HG03025 (cell line): Measurements from ENCODE around the gene RPL23.

Experiments used
- ATAC-seq: cut with Tn5 transposase; IDR thresholded peaks from one replicate; pipeline ENCODE4 v1.9.1; 2021; ENCODE audit warnings: mild to moderate bottlenecking, moderate library complexity; ENCODE audit not compliant: unreplicated experiment, low FRiP score

Gene RPL23

DNA sequence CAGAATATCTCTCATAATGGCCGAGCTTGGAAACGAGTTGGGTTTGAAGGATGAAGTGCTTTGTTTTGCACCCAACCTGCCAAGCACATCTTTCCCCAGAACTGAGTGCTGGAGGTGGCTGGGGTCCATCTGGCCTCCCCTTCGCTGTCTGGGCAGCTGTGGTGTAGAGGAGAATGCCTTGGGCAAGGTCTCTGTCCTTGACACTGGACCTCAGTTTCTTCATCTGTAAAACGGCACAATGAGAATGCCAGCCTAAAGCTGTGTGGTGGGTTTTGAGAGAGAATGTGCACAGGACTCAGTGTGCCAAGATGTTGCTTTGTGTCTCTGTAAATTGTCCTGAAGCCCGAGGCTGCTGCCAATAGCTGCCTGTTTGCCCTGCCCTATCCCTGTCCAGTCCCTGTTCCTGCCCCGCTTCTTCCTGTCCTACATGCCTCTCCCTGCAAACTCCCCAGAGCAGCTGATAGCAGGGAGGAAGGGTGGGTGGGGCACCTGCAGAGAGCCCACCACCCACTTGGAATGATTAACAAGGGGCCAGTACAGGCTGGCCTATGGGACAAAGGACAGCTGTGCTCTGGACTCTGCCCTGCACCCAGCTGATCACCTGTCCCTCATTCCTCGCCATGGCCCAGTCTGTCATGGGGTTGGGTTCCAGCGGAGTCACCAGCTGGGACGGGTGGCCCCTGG, 31.7 kb upstream of the RPL23 start:
- no peak for ATAC-seq

DNA sequence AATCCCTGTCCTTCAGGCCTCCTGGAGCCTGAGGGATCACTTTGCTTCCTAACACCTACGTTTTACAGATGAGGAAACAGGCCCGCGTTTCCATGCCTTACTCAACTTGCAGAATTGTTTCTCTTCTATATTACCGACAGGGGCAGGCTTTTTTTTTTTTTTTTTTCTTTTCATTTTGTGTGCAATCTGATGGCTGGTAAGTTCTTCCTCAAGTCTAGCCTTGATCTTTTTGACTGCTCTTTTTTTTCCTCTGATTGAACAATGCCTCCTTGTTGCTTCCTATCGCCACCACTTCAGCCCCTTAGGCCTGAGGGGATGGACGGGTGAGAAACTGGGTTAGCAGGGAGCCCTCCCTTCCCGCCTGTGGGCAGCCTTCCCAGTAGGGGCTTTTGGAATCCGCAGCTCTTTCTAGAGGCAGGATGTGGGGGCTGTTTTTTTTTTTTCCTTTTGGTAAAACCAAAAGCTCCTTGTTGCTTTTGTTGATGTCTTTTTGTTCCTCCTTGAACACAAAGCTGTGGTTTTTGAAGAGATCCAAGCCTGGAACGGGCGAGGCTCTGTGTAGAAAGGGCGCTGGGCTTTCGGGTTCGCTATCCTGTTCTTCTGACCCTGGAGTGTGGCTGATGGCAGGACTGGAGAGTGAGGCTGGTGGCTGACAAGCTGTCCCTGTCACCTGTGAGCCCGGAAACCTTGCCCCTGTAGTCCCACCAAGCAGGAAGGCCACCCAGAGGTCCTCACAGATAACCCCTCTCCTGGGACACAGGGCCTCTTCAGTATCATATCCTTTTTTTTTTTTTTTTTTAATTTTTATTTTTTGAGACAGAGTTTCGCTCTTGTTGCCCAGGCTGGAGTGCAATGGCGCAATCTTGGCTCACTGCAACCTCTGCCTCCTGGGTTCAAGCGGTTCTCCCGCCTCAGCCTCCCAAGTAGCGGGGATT, 30.3 kb upstream of the RPL23 start:
- no peak for ATAC-seq

DNA sequence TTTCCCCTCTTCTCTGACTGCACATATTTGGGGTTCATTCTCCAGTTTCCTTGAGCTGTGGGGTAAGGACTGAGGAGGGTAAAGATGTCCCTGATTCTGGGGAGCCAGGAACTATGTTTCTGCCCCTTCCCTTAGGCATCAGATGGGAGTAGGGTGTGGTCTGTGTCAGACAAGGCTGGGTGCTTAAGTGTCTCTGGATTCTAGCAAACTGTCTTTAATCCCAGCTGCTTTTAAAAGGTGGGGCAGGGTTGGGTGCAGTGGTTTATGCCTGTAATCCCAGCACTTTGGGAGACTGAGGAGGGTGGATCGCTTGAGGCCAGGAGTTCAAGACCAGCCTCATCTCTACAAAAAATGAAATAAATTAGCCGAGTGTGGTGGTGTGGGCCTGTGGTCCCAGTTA, 29.3 kb upstream of the RPL23 start:
- no peak for ATAC-seq

- ATAC-seq, result no peak
Observed at GRCh38 chr17:38881600-38882191, 28.2 kb upstream of the RPL23 start.

DNA sequence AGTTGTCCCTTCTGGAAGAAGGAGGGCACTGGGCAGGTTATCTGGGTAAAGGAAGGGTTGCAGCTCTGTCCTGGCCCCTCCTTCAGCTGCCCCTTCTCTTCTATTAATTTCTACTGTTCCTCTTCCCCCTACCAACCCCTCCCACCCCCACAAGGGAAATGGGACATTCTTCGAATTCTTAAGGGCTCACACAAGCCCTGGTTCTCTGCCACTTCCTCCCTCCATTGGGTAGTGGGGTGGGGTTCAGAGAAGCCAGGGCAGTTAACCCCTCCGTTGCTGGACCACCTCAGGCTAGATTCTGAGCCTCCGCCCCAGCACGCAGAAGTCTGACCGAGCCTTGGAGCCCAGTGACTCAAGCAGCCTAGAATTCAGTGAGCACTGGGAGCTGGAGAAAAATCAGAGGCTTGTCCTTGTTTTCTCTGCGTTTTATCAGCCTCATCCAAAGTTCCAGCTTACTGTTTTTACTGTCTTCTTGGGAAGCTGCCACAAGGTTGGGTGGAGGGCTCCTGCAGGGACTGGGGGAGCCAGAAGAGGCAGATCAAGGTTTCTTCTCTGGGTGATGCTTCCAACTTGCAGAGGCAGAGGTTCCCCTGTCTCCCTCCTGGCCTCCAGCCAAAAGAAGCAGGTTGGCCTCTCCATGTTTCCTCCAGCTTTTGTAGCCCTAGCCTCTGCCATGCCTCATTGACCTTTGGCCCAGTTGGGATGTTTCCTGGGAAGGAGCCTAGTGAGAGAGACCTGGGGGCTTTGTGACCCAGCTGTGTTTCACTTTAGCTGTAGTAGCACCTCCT, 26.6 kb upstream of the RPL23 start:
- ATAC-seq, result no peak

DNA sequence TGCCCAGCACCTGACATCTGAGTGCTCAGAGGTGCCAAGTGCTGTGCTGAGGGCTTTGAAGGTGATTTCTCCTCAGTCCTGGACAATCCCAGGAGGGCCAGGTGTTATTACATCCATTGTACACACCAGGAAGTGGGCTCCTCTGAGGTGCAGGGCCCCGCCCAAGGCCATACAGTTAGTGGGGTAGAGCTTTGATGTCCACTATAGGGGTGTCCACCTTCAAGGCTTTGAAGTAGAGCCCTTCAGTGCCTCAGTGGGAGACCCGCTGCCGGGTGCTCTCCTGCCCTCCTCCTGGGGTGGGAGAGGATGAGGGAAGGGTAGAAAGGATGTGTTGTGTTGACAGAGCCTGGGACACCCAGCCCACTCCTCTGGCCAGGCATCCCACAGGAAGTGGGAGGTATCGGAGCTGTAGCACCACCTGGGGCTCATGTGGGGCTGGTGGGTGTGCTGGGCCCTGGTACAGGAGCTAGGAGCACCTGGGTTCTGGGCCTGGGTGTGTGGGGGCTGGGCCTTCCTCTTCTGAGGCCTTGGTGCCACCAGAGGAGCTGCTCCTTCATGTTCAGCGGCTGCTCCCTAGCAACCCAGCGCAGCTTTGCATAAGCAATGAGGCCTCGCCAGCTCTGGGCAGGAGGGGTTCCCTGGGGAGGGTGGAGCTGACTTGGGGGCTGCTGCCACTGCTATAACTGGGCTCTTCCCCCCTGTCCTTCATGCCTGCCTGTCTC, 23.8 kb upstream of the RPL23 start:
- no peak for ATAC-seq

DNA sequence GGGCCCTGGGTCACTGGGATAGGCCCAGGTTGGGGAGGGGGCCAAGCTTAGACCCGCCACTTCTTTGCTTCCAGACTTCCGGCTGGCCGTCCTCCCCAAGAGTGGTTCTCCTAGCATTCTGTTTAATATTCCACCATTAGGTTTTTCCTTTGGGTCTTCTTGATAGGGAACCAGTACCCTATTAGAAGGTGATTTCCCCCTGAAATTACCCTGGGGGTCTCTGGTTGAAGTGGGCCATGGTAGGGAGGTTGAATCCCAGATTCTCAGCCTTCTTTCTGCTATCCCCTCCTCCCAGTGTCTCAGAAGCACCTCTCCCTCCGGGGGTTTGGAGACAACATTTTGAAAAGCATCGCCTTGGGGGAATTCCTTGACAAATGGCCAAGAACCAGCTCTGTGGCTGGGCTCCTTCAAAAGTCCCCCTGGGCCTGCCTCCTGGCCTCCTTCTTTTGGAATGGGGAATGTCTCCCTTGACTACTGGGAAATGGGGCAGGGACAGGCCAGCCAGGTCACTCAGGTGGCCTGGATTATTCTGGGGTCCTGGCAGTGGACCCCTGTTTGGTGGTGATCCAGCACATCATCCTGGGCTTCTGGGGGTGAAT, 22.1 kb upstream of the RPL23 start:
- no peak for ATAC-seq

- no peak for ATAC-seq
Observed at GRCh38 chr17:38874505-38875400, 21.2 kb upstream of the RPL23 start.

GRCh38 chr17:38873640-38874380, 20.3 kb upstream of the RPL23 start:
- ATAC-seq, result no peak

GRCh38 chr17:38872671-38873385, 19.3 kb upstream of the RPL23 start:
- no peak for ATAC-seq

GRCh38 chr17:38872027-38872511, 18.5 kb upstream of the RPL23 start:
- ATAC-seq, result no peak

DNA sequence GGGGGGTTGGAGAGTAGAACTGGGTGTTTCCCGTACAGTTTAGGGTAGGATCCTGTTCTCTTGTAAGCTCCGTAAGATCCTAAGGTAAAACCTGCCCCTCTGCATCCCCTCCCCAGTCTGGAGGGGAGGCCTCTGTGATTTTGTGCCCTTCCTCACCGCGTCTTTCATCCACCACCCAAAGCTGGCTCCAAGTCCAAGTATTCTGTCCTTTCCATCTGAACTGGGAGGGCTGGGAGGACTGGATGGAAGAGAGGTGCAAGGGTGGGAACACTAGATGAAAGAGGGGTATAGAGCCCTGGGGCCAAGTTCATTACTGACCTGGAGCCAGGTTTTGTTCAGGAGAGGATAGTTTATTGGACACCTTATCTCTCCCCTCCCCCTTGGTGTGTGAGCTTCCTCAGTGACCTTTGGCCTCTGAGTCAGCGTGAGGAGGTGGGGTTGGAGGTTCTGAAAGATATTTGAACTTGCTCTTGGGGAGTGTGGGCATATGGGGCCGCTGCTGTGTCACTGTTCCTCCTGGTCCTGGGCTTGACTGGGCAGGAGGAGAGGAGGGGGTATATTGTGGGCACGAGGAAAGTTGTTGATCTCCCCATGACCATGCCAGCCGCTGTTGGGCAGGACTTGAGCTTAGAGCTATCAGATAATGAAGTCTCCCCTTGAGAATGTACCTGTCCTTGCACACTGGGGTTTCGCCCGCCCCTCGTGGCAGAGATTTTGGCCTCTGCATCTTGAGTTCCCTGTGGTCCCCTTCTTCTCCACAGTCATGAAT, 17.9 kb upstream of the RPL23 start:
- ATAC-seq, result no peak

GRCh38 chr17:38870259-38871165, 17.0 kb upstream of the RPL23 start:
- ATAC-seq, result peak; percentile 7

DNA sequence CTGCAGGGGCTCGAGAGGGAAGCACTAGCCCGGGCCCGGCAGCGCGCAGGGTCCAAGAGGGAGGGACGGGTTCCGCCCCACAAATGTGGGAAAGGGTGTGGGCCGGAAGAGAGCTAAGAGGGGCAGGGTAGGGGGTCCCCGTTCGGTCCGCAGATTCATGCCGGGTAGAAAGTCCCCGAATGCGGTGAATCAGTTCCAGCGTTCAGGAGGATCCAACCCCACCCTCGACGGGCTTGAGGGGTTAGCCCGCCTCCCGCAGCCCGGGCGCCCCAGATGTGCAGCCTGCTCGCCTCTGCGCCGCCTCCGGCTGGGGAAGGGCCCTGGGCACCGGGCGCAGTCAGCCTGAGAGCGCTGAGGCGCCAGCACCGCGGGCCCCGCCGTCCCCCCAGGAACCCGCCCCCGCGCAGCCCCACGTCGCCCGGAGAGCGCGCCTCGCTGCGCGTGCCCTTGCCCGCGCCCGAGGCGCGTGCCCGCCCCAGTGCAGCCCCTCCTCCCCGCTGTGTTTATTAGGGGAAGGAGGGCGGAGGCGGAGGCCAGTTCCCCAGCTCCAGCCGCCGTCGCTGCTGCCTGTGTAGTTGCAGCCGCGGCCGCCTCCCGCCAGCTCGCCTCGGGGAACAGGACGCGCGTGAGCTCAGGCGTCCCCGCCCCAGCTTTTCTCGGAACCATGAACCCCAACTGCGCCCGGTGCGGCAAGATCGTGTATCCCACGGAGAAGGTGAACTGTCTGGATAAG, 16.2 kb upstream of the RPL23 start, which contains the start of gene LASP1:
LASP1 (plus strand) TSS at position 533 of the 733 bp plus-strand sequence; CDS start at position 665, 132 bp downstream.
- peak; percentile 30 for ATAC-seq
